ENCODE measurements around the gene AGA.
A peak's percentile ranks its signal among the peaks of the same experiment; 100 is the strongest.

AGA gene

DNA sequence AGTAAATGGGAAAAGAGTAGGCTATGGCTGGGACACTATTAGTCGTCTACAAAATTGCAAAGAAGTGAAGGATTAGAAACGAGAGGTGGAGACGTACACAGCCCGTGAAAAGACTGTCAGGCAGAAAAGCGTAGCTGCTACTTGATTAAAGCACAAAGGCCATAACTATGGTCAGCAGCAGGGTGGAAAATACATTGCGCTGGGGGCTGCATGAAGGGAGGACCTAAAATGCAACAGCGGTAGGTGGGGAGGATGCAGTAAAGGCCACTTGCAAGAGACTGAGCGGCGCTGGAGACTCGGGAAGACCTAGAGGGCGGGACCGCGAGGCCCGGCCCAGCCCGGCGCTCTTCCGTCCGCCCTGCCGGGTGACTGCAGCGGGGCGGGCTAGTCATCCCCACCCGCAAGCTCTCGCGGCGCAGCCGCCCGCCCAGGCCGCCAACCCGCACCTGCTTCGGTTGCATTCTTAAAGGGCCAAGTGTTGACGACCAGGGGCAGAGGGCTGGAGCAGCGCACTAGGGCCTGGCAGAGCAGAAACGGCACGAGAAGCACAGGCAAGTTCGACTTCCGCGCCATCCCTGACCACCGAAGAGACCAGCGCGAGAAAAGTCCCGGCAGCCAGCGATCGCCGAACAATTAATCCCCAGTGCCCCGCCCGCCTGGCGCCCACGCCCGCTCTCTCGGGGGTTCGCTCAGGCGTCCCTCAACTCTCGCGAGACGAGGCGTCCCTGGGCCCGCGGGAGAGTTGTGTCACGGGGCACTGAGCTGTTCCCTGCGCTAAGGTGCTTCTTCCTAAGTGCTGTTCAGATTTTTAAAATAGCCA is at the start of gene AGA:
TSS of gene AGA (minus strand) at position 635 of the 820 bp plus-strand sequence. CDS start at position 573, 62 bp downstream.
- DNase-seq: peak; percentile 98

DNA sequence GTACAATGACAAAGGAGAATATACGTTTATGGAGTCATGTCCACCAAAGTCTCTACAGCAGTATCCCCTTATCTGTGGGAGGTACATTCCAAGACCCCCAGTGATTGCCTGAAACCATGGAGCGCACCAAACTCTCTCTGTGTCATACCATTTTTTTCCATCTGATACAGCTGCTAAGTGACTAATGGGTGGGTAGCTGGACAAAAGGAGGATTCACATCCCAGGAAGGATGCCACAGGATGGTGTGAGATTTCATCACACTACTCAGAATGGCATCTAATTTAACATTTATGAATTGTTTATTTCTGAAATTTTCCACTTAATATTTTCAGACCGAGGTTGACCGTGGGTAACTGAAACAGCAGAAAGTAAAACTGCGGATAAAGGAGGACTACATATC is 49.8 kb upstream of the AGA start:
- DNase-seq: no peak

DNA sequence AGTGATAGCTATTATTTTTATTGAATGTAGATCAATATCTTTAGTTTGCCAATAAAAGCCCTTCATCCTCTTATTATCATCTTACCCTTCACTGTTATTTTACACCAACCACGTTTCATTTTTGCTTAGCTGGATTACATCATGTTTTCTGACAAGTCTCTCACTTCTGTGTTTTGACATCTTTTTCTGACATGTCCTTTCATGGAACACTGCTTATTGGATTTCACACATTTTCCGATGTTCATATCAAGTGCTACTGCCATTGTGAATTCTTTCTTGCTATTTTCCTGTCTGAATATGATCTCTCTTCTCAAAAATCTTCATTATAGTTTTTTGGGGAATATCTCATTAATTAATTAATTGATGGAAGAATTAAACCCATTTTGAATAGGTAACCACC is 48.5 kb upstream of the AGA start:
- no peak for DNase-seq

DNA sequence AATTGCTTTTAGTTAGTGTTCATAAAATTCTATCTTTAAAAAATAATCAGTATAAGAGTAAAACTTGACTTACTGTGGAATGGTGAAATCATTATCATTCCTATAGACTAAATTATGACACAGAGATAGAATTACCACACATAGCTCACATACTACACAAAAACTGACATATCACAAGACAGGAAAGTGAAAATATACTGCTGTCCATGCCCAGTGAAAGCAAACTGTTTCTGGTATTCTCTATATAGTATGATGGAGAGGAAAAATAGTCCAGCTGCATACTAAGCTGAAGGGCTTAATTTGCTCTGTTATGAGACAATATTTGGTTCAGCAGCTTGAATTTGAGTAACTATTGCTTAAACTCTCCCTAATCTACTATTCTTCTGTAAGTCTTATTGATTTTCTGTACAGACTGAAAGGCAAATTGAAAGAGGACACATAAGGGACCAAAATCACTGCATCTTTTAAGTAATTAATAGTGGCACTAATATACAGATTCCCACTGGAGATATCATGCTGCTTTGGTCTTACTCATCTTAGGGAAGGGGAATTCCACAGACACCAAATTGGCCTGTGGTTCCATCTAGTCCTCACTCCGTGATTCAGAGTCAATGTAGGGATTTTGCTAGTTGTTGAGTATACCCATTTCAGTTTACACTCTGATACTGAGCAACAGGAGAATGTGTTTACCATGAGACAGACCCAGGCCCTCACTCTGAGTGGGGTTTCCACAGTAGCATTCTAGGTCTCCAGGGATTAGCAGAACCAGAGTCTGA is 47.4 kb upstream of the AGA start:
- DNase-seq: no peak

DNA sequence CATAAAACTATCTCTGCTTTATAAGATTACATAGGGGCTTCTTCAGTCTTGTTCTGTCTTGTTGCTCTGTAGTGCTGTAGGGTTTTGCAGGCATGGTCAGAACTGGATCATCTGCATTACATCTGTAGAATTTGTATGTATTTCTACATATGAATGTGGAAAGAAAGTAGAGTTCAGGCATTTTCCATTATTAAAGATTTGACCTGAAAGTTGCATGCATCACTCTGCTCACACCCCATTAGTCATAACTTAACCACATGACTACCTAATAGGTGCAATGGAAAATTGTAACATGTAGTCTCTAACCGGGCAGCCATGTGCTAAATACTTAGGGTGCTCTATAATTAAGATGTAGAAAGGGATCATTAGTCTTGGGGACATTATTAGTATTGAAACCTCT is 45.7 kb upstream of the AGA start:
- DNase-seq: no peak

DNA sequence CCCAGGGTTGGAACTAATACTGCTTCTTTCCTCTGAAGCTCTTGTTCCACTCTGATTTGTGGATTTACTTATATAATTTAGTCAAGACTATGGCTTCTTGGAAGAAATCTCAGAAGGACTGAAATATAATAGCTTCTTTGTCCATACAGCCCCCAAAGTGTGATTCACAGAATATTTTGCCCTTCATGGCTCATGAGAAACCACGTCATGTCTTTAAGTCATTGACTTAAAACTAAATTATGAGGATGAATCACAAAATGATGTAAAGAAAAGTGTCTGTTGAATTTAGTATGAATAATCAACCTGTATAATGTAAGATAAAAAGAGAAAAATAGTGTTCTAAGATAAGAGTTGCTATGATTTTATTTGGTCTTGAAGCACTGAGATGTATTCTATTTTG is 43.3 kb upstream of the AGA start:
- no peak for DNase-seq

DNA sequence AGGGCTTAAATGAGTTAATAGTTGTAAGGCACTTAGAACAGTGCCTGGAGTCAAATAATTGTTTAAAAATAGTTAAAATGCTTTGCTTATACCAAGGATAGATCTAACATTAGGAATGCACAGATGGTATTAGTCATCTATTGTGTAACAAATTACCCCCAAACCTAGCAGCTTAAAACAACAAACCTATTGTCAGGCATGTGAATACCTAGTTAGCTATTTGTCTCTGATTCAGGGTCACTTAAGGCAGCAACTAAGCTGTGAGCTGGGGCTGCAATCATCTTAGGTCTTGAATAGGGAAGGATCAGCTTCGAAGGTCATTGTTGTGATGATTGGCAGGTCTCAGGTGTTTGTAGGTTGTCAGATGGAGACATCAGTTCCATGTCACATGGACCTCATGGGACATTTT is 42.4 kb upstream of the AGA start:
- DNase-seq: no peak

DNA sequence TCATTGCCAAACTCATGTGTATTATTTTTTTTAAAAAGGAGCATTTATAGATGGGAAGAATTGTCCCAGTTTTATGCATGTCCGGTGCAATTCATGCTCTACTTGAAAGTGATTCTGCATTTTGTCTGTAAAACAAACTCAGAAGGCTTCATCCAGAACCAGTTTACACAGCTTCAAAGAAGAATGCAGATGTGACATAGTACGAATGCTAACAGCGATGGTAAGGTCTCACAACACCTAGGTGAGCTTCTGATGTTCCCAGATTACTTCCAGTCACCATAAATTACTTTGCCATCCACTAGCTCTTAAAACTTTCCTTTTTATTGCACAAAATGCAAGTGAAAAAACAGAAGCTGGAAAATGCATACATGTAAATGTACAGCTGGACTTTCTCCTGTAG is 41.5 kb upstream of the AGA start:
- no peak for DNase-seq

DNA sequence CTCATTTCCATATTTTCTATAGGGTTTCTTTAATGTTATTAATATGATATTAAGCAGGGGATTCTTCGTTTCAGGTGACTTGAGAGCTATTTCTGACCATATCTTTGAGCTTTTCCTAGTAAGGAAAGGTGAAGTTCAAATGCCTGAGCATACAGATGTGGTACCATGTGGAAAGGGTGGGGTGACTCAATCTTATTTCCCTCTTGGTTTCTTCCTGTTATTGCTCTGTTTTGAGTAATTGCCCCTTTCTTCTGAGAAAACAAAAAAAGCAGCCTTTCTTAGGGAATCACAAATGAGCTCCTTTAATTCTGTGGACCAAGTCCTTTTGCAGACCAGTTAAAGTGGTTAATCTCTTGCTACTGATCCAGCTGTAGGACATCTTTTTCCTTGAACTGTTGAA is 41.0 kb upstream of the AGA start:
- DNase-seq: no peak

DNA sequence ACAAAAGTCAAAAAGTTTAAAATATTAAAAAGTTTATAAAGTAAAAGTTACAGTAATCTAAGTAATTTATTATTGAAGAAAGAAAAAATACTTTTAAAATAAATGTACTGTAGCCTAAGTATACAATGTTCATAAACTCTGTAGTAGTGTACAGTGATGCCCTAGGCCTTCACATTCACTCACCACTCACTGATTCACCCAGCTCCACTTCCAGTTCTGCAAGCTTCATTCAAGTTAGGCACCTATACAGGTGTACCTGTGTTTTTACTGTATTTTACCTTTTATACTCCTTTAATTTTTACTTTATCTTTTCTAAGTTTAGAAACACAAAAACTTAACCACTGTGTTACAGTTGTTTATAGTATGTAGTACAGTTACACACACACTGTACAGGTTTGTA is 40.1 kb upstream of the AGA start:
- DNase-seq: no peak

DNA sequence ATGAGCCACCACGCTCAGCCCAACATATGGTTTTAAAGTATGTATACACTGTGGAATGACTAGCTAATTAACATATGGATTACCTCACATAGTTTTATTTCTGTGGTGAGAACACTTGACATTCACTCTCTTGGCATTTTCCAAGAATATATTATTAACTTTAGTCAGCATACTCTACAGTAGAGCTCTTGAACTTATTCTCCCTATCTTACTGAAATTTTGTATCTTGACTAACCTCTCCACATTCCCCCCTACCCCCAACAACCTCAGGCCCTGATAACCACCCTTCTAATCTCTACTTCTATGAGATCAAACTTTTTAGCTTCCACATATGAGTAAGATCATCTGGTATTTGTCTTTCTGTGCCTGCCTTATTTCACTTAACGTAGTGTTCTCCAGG is 38.6 kb upstream of the AGA start:
- DNase-seq: no peak

DNA sequence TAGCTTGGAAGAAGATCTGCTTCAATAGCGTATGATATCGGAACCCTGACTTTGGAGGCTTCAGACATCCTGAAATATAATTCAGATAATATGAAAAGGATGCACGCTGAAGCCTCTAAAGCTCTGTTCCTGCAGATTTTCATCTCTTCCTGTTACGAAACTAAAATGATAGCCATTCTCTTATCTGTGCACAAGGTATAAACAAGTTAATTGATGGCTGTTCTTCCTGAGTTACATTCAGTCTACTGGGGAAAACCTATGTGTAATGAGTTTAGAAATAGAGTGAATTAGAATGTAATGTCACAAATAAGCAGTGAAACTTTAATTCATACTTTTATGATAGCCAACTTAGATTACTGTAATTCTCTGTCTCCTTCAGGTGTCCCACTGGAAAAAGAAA is 36.8 kb upstream of the AGA start:
- DNase-seq: no peak

DNA sequence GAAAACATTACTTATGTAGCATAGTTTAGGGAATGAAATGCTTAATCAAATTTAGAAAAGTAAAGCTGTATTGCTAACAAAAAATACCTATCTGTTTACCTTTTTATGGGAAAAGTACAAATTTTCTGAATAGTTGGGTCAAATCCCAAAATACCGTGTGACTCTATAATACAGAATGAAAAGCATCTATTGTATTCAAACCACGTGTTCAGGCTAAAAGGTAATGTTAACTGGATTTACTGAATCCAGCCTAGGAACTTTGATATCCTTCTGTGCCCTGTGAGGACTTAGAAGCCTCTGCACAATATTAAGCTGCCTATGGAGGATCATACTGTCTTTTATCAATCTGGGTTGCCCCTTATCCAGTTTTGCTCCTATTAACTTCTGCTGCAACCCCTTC is 36.3 kb upstream of the AGA start:
- DNase-seq: no peak

DNA sequence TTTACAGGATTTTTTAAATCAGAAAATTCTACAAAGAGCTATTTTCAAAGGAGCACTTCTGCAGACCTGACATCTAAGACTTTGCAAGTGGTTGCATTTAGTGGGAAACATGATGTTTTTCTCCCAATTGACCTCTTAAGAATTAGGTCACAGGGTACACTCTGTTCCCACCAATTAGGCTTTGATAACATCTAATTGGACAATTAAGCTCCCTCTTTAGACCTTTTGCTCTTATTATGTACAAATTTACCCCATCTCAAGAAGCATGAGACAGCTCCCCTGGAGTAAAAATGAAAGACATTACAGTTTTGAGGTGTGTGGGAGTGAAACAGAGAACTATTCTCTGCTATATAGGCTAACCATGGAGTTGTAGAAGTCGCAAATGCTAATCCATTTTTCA is 31.8 kb upstream of the AGA start:
- DNase-seq: no peak

DNA sequence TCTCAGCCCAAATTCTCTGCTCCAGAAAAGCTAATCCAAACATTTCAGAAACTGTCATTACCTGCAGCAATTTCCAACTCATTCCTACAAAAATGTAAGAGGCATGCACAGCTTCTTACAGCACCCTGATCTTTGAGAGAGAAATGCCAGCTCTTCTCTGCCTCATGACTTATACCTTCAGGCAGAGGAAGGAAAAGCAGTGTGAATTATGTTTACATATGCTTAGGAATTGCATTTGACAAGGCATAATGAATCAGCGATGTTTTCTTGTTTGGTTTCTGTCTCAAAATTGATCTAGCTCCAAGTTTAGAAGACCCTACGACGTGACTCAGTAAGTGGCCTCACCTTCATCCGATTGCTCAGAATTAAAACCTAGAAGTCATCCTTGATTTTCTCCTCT is 21.8 kb upstream of the AGA start:
- no peak for DNase-seq

DNA sequence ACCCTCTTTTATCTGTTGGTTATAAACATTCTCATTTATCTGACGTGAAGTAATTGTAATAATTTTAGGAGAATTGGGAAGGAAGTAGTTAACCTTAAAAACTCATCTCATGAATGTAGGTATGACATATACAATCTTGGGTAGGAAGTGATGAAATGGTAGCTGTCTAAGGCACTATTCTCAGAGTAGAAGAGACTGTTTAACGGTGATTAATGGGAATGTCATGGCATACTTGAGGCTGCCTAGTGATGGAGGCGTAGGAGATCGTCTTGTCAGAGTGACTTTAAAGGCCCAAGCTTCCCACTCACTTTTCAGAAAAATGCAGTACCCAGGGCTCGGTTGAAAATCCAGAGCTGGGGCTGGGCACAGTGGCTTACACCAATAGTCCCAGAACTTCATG is 19.4 kb upstream of the AGA start:
- no peak for DNase-seq

DNA sequence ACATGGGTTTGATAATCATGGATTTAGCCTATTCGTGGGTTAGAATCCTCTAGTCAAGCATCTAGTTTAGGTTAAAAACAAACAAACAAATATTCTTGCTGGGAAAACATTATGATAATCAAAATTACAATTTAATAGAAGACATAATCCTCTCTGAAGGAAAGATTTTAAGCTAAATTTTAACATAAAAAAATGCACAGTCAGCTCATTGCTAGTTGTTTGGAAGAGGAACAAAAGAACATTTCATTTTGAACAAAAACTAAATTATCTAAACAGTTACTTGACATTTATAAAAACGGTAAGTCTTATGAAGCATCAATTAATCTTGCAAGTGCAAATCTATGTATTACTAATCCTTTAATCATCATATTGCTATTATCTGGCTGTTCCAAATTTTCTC is 18.2 kb upstream of the AGA start:
- no peak for DNase-seq

DNA sequence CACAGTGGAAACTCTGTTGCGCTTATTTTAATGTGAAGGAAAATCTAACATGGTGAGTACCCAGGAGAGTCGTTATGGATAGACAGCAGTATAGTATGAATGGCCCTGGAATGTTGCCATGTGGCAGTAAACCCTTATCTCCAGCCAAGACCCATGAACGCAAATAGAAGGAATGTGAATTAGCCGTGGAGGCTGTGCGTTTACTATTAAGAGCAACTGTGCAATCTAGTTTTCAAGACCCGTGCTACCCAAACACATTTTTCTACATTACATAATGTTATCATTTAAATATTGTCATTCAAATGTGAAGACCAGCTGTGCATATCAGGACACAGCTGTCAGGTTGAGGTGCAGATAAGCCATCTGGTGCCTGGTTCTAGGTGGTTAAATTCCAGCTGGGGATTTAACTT is 13.3 kb upstream of the AGA start:
- DNase-seq: no peak

DNA sequence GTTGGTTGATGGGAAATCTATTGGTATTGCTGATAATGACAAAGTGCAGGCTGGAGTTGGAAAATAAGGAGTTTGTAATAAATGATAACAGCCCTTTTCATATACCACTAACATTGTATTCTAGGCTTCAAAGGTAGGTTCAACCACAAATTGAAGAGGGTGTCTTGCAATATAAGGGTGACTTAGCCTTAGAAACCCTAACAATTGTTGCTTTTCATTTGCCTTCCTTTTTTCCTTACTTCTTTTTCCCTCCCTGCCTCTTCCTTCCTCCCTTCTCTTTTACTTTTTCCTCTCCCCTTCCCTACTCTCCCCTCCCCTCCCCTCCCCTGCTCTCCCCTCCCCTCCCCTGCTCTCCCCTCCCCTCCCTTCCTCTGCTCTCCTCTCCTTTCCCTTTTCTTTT is 10.9 kb upstream of the AGA start:
- DNase-seq: no peak

DNA sequence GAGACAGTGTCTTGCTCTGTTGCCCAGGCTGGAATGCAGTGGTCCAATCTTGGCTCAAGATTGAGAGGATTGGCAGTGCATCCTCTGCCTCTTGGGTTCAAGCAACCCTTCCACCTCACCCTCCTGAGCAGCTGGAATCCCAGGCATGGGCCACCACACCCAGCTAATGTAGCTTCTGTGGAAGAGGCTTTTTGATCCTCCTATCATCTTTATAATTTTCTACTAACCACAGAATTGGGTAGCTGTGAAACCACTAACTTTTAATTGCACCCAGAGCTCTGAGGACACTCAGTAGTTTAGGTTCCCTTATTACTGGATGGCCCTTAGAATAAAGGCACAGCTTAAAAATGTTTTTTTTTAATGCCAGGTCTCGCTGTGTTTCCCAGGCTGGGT is 8.9 kb upstream of the AGA start:
- DNase-seq: no peak

DNA sequence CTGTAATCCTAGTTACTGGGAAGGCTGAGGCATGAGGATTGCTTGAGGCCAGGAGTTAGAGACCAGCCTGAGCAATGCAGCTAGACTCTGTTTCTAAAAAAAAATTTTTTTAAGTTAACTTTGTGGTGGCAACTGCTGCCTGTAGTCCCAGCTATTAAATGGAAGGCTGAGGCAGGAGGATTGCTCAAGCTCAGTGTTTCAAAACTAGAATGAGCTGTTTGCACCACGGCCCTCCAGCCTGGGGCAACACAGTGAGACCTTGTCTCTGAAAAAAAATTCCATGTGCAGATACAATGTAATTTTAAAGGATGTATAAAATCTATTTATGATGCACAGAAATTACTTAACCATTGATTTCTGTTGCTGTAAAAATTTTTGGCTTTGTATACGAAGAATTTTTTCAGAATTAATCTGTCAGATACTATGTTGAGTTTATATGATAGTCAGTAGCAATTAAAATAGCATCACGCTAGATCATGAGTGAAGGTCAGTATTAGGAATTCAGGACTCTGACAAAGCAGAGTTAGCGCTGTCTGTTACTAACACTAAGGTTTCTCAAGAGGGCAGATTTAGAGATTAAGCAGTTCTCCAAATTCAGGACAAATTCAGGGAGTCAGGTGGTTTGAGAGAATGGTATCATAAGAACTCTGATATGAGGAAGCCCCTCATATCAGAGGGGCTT is 8.3 kb upstream of the AGA start:
- no peak for DNase-seq

DNA sequence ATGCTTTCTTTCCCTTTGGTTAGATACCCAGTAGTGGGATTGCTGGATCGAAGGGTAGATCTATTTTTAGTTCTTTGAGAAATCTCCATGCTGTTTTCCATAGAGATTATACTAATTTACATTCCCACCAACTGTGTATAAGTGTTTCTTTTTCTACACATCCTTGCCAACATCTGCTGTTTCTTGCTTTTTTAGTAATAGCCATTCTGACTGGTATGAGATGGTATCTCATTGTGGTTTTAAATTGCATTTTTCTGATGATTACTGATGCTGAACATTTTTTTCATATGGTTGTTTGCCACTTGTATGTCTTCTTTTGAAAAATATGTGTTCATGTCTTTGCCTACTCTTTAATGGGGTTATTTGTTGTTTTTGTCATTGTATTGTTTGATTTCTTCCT is 6.6 kb upstream of the AGA start:
- no peak for DNase-seq

DNA sequence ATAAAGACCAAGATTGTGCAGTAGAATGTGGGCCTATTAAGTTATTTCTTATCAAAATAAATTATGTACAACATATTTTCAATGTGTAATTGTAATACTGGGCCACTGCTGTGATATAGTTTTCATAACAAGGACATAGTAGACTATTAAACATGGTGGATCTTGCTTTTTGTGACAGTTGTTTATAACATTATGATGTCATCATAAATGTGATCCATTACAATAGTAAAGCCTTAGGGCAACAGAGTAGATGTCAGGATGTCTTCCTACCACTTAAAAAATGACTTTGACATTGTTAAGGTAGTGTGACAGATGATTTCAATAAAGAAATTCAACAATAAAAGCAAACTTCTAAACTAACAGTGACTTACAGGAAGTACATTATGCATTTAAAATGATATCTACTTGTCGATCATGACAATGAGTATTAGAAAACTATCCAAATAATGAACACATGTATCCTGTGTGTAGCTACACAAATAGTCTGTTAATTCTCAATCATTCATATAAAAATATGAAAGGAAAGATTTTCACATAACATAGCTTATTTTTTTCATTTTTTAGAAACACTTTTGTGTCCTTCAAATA is 5.3 kb upstream of the AGA start:
- DNase-seq: no peak

DNA sequence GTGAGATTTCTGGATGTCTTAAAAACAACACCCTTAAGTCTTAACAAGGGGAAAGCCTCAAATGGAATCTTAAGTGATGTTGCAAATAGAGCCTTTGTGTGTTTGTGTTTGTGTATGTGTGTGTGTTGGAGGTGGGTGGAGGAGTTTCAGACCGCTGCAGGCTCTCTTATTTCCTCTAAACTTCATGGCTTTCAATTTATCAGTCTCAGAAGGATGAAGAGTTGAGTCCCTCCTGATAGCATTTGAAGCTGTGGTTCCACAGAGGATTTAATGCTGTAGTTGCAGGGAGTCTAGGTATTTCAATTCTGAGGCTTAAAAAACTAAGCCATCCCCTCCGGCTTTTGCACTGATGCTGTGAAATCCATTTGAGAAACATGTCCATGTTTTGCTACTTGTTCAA is 4.3 kb upstream of the AGA start:
- DNase-seq: no peak
